ENCODE data around the gene FAM163A. TPM values are rescaled to one million over a fixed set of nuclear protein-coding genes. Genes with fewer than 3 reads are reported as not detected.
"Not testable (repeated sequence)": the region's sequence is repeated elsewhere in the genome, so short reads cannot be mapped to it uniquely, and the experiment has no call there.

FAM163A gene
- total RNA-seq, 1 donor from 2014 or later = 0.17 TPM

- peaks cover 7% of the 10 kb centered on the region for H3K27me3 ChIP-seq (ENCODE audit: control insufficient read depth, insufficient read depth, low read length)
- H3K4me3 ChIP-seq (ENCODE audit: low read depth, low read length) = no peak overlapping the region
- TF ChIP-seq, protein P1, sequence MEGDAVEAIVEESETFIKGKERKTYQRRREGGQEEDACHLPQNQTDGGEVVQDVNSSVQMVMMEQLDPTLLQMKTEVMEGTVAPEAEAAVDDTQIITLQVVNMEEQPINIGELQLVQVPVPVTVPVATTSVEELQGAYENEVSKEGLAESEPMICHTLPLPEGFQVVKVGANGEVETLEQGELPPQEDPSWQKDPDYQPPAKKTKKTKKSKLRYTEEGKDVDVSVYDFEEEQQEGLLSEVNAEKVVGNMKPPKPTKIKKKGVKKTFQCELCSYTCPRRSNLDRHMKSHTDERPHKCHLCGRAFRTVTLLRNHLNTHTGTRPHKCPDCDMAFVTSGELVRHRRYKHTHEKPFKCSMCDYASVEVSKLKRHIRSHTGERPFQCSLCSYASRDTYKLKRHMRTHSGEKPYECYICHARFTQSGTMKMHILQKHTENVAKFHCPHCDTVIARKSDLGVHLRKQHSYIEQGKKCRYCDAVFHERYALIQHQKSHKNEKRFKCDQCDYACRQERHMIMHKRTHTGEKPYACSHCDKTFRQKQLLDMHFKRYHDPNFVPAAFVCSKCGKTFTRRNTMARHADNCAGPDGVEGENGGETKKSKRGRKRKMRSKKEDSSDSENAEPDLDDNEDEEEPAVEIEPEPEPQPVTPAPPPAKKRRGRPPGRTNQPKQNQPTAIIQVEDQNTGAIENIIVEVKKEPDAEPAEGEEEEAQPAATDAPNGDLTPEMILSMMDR (IDR thresholded peaks at IDR 0.05; ENCODE audit: insufficient read depth, low read length, poor library complexity, severe bottlenecking) = no peak
- DNase-seq (ENCODE audit: low read depth) = no peak
- H3K36me3 ChIP-seq (ENCODE audit: control insufficient read depth, insufficient read depth, low read length) = no peaks in the 10 kb centered on the region
Measured at GRCh38 chr1:179803104-179803503, 60.0 kb downstream of the FAM163A start.

GRCh38 chr1:179803918-179804317 lies 60.8 kb downstream of the FAM163A start:
- Histone ChIP-seq H3K27me3 (ENCODE audit: control insufficient read depth, insufficient read depth, low read length) (peaks cover 7% of the 10 kb centered on the region), H3K36me3 (ENCODE audit: control insufficient read depth, insufficient read depth, low read length) (no peaks in the 10 kb centered on the region), H3K4me3 (ENCODE audit: low read depth, low read length) (no peak overlapping the region)
- TF ChIP-seq, protein P1 (IDR thresholded peaks at IDR 0.05; ENCODE audit: insufficient read depth, low read length, poor library complexity, severe bottlenecking) = no peak
- DNase-seq (ENCODE audit: low read depth) = no peak

GRCh38 chr1:179804417-179804816 lies 61.3 kb downstream of the FAM163A start:
- H3K4me3 ChIP-seq (ENCODE audit: low read depth, low read length); DNase-seq (ENCODE audit: low read depth); H3K36me3 ChIP-seq (ENCODE audit: control insufficient read depth, insufficient read depth, low read length); H3K27me3 ChIP-seq (ENCODE audit: control insufficient read depth, insufficient read depth, low read length): not testable (repeated sequence)

DNA sequence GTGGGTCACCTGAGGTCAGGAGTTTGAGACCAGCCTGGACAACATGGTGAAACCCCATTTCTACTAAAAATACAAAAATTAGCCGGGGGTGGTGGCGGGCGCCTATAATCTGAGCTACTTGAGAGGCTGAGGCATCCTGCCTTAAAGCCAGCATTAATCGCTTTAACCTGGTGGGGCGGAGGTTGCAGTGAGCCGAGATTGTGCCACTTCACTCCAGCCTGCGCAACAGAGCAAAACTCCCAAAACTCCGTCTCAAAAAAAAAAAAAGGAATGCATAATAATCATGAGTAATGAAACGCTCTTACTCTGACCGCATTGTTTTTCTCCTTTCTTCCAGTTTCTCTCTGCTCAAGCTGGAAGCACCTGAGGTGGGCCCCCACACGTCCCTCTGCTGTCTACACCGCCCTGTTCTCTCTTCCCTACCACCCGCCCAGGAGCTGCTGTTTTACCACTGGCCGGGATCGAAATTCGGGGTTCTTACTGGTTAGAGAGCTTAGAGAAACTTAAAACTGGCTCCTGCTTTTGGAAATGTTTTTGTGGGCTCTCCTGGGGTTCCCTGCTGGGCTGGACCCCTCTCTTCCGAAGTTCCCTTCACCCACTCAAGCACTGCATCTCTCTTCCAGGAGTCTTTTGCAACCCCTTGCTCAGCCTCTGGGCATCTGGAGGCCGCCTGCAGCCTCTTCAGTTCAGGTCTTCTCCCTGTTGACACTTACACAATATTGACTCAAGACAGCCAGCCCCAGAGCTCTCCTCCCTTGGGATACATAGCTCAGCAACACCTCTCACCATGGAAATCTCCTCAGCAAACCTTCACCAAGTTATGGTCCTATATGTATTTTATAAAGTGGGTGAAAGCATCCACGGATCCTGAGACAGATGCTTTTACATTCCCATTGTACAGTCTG lies 62.5 kb downstream of the FAM163A start:
- TF ChIP-seq, protein P1 (IDR thresholded peaks at IDR 0.05; ENCODE audit: insufficient read depth, low read length, poor library complexity, severe bottlenecking) = no peak
- Histone ChIP-seq H3K36me3 (ENCODE audit: control insufficient read depth, insufficient read depth, low read length) (no peaks in the 10 kb centered on the region), H3K27me3 (ENCODE audit: control insufficient read depth, insufficient read depth, low read length) (peaks cover 10% of the 10 kb centered on the region), H3K4me3 (ENCODE audit: low read depth, low read length) (no peak overlapping the region)
- no peak for DNase-seq (ENCODE audit: low read depth)

- DNase-seq (ENCODE audit: low read depth) = no peak
- H3K4me3 ChIP-seq (ENCODE audit: low read depth, low read length) = no peak overlapping the region
- peaks cover 8% of the 10 kb centered on the region for H3K27me3 ChIP-seq (ENCODE audit: control insufficient read depth, insufficient read depth, low read length)
- H3K36me3 ChIP-seq (ENCODE audit: control insufficient read depth, insufficient read depth, low read length) = no peaks in the 10 kb centered on the region
- TF ChIP-seq, protein P1 (IDR thresholded peaks at IDR 0.05; ENCODE audit: insufficient read depth, low read length, poor library complexity, severe bottlenecking) = no peak
Measured at GRCh38 chr1:179806333-179806732, 63.2 kb downstream of the FAM163A start.

DNA sequence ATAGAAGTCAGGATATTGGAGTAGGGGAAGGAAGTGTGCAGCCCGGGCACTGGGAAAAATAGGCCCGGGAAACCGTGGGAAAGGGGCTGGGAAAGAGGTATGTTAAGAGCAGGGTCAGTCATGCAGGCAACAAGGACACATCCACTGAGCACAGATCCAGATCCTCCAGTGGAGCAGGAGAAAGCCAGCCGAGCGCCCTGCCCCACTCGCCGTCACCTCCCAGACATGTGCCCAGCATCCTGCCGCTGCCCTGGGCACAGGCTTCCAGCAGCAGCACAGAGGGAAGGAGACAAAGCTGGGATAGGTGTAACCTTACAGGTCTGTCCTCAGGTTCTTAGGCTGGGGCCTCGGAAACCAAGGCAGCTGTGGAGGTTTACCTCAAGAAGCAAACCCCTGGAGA lies 64.2 kb downstream of the FAM163A start:
- Histone ChIP-seq H3K36me3 (ENCODE audit: control insufficient read depth, insufficient read depth, low read length) (no peaks in the 10 kb centered on the region), H3K4me3 (ENCODE audit: low read depth, low read length) (no peak overlapping the region), H3K27me3 (ENCODE audit: control insufficient read depth, insufficient read depth, low read length) (peaks cover 15% of the 10 kb centered on the region)
- DNase-seq (ENCODE audit: low read depth) = no peak
- TF ChIP-seq, protein P1 (IDR thresholded peaks at IDR 0.05; ENCODE audit: insufficient read depth, low read length, poor library complexity, severe bottlenecking) = no peak
